Pancreas (tissue), 10 donors: ENCODE results near the gene TAS1R2. TPM values are rescaled to one million over a fixed set of nuclear protein-coding genes. Genes with fewer than 3 reads are reported as not detected.

Source experiments
- ATAC-seq, 4 donors: fragments of 200-7000 bp; cut with Tn5 transposase; one replicate each; pipeline versions ENCODE4 v1.8.0 to v1.9.1; 2020; ENCODE audit warnings: mild to moderate bottlenecking in 4 of 4, moderate library complexity in 4 of 4
- DNase-seq, 6 donors: peaks; one replicate each; pipeline ENCODE4 v3.0.0-alpha.2; 2020
- FAIRE-seq: peaks from 2 replicates; lab custom pipeline; 2012; peaks lifted over from hg19 to GRCh38; lab: Jason Lieb, UNC
- H3K27ac ChIP-seq, 4 donors: fragments of 200-600 bp; sonication (generic); 1 replicate in 3 of 4; 2 replicates in 1 of 4; pipeline versions ENCODE4 v1.5.0 to v1.8.0; 2020
- H3K27me3 ChIP-seq, 4 donors: fragments of 200-600 bp; one replicate each; pipeline ENCODE4 v1.8.0; 2021
- H3K36me3 ChIP-seq, 3 donors: fragments of 200-600 bp; sonication (generic) in 1 of 3; one replicate each; pipeline versions ENCODE4 v1.5.0 to v1.8.0; 2020 to 2021
- H3K4me1 ChIP-seq, 3 donors: fragments of 200-600 bp; one replicate each; pipeline ENCODE4 v1.8.0; 2021
- H3K4me3 ChIP-seq, 4 donors: fragments of 200-600 bp; sonication (generic) in 2 of 4; one replicate each; pipeline versions ENCODE4 v1.5.0 to v1.8.0; 2020 to 2021
- H3K9me3 ChIP-seq, 4 donors: fragments of 200-600 bp; one replicate each; pipeline ENCODE4 v1.8.0; 2021
- CTCF ChIP-seq, 4 donors: fragments of 200-600 bp; sonication (generic) in 3 of 4; IDR thresholded peaks; one replicate each; pipeline versions ENCODE4 v1.5.0 to v1.8.0; 2021; ENCODE audit warnings: antibody characterized with exemption in 4 of 4
- WGBS, 2 donors: extraction: QIAGEN DNeasy Blood & Tissue Kit; methylation state at CpG; one replicate each; pipeline ENCODE4 v1.1.7; 2013; 5-methylcytosine and 5-hydroxymethylcytosine counted together
- intact Hi-C, 3 donors: fragments of 100-400 bp; cut with DNase I; formaldehyde crosslinking; loops; one replicate each; pipeline versions ENCODE4 v1.11.1 to v1.14.2; 2022
- polyA plus RNA-seq, 2 donors: library from polyadenylated mRNA; stranded (reverse); fragments of 200-250 nt; gene quantifications; one replicate each; pipeline ENCODE4 v1.2.3, GENCODE V29; 2013
- total RNA-seq, 6 donors: library from RNA; stranded (reverse); fragmentation: NEBNext Ultra II Directional in 4 of 6; extraction: Animal tissue kit (Norgen Biotek cat#: 25700) in 4 of 6; gene quantifications; one replicate each; pipeline versions ENCODE4 v1.2.1 to v1.2.4, GENCODE V29; 2021 to 2023
- donor health status: healthy with polysubstance abuse.
- donor health status: DM: no; HTN: no; CAD: no; lungs with moderate emphysema.
- donor health status: DM: no; HTN: no; CAD: no.
- donor health status: control.
- donor health status: control.
- donor health status: Bipolar disorder and iron deficiency.
- donor health status: DM: yes; HTN: yes; CAD: no.
- donor health status: DM: no; HTN: no; CAD: no.
- donor health status: DM: no; HTN: no; CAD: no.
- donor health status: DM: yes; HTN: yes; CAD: no.

Gene TAS1R2
- total and polyA plus RNA-seq, 8 donors: not detected

DNA sequence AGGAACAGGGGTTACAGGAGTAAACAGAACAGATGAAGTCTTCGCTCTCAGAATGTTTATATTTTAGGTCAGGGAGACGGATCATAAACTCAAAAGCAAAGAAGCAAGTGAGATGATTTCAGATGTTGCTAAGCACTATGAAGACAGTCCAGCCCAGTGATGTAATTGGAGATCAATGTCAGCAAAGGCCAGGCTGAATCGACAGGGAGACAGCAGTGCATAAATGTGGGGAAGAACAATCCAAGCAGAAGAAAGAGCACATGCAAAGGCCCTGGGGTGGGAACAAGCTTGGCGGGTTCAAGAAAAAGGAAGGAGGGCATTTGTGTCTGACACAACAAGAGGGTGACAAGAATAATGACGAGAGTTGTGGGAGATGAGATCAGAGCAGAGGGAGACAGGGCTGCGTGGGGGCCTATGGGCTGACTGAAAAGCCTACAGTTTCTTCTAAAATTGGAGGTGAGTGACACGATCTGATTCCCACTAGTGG lies 47.0 kb downstream of the TAS1R2 start:
- Histone ChIP-seq H3K36me3 (no peaks in the 10 kb centered on the region), H3K9me3 (no peaks in the 10 kb centered on the region), H3K27me3 (no peaks in the 10 kb centered on the region), H3K4me1 (no peaks in the 10 kb centered on the region), H3K27ac (no peak overlapping the region), H3K4me3 (no peak overlapping the region)
- FAIRE-seq (no peak), ATAC-seq (no peak), DNase-seq (no peak)
- WGBS, 2 donors: 68 to 79% methylated on average over 7 of the region's 7 CpGs
- TF ChIP-seq CTCF (IDR thresholded peaks at IDR 0.05): no peak
- intact Hi-C loops: loop anchor here in 1 of 3 donors (10.0 kb wide), 1 partner anchor 208 kb away; no protein-coding TSS in a partner anchor

DNA sequence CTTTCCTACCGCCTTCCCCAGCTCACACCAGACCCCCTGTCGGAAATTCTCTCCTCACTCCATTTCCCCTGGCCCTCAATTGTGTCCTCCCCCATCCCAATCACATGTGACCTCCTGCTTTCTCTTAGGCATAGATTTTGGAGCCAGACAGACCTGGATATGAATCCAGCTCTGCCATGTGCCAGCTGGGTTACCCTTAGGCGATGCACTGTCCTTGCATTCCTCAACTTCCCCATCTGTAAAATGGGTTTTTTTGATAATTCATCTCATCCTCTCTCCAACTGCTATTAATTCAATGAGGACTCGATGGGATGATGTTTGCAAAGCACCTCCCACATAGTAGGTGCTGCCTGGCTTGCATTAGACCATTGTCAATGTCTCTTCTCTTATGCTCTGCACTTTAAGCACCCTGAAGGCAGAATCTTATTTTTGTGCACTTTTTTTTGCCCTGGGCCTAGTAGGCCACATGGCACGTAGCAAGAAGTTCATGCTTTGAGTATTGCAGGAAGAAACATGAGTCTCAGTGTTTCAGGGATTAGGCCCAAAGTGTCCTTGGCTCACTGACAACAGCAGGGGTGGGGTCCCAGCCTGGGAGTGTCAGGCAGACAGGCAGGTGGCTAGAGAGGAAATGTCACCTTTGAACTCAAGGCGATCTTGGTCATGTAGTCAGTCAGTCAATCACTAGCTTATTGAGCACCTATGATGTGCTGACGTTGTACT lies 47.6 kb downstream of the TAS1R2 start:
- no peak for DNase-seq
- H3K36me3 ChIP-seq: no peaks in the 10 kb centered on the region
- no peak for TF ChIP-seq CTCF (IDR thresholded peaks at IDR 0.05)
- no peak overlapping the region for H3K4me3 ChIP-seq
- WGBS, 2 donors: 73 to 81% methylated on average over 7 of the region's 7 CpGs
- ATAC-seq: no peak
- no peaks in the 10 kb centered on the region for H3K4me1 ChIP-seq
- no peak for FAIRE-seq
- intact Hi-C loops: loop anchor here in 1 of 3 donors (10.0 kb wide), 1 partner anchor 207 kb away; no protein-coding TSS in a partner anchor
- no peaks in the 10 kb centered on the region for H3K9me3 ChIP-seq
- H3K27ac ChIP-seq: no peak overlapping the region
- H3K27me3 ChIP-seq: no peaks in the 10 kb centered on the region

GRCh38 chr1:18809953-18810899 lies 49.2 kb downstream of the TAS1R2 start:
- H3K9me3 ChIP-seq: no peaks in the 10 kb centered on the region
- no peak for ATAC-seq
- WGBS, 2 donors: 57 to 58% methylated on average over 16 of the region's 16 CpGs
- H3K4me1 ChIP-seq: no peaks in the 10 kb centered on the region
- DNase-seq: no peak
- intact Hi-C loops: loop anchor here in 1 of 3 donors (10.0 kb wide), 1 partner anchor 205 kb away; no protein-coding TSS in a partner anchor
- no peaks in the 10 kb centered on the region for H3K27me3 ChIP-seq
- no peaks in the 10 kb centered on the region for H3K36me3 ChIP-seq
- FAIRE-seq: no peak
- no peak overlapping the region for H3K4me3 ChIP-seq
- TF ChIP-seq CTCF (IDR thresholded peaks at IDR 0.05): no peak
- H3K27ac ChIP-seq: no peak overlapping the region

DNA sequence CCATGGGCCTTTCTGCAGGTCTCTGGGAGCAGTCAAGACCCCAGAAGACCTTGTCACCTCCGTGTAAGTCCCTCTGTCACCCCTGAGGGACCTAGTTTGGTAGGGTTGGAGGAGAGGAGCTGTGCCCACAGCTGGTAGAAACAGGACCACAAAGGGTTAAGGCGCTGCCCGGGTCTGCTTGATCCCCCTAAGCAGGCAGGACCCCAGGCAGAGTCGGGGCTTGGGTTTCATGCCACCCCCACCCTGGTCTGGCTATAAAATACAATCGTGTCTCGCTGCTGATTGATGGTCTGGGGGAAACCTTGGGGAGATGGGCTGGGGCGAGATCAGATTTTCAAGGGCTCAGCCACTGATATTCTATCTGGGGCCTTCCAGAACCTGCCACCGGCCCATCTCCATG lies 50.9 kb downstream of the TAS1R2 start:
- H3K4me1 ChIP-seq: no peaks in the 10 kb centered on the region
- no peak for DNase-seq
- intact Hi-C loops: no loop called here
- no peak overlapping the region for H3K4me3 ChIP-seq
- no peaks in the 10 kb centered on the region for H3K36me3 ChIP-seq
- TF ChIP-seq CTCF (IDR thresholded peaks at IDR 0.05): no peak
- no peaks in the 10 kb centered on the region for H3K9me3 ChIP-seq
- no peak overlapping the region for H3K27ac ChIP-seq
- no peak for ATAC-seq
- 61 to 72% methylated on average over 8 of the region's 8 CpGs for WGBS, 2 donors
- FAIRE-seq: no peak
- H3K27me3 ChIP-seq: no peaks in the 10 kb centered on the region
